Measurements from ENCODE around the gene MAST3.

The MAST3 gene

DNA sequence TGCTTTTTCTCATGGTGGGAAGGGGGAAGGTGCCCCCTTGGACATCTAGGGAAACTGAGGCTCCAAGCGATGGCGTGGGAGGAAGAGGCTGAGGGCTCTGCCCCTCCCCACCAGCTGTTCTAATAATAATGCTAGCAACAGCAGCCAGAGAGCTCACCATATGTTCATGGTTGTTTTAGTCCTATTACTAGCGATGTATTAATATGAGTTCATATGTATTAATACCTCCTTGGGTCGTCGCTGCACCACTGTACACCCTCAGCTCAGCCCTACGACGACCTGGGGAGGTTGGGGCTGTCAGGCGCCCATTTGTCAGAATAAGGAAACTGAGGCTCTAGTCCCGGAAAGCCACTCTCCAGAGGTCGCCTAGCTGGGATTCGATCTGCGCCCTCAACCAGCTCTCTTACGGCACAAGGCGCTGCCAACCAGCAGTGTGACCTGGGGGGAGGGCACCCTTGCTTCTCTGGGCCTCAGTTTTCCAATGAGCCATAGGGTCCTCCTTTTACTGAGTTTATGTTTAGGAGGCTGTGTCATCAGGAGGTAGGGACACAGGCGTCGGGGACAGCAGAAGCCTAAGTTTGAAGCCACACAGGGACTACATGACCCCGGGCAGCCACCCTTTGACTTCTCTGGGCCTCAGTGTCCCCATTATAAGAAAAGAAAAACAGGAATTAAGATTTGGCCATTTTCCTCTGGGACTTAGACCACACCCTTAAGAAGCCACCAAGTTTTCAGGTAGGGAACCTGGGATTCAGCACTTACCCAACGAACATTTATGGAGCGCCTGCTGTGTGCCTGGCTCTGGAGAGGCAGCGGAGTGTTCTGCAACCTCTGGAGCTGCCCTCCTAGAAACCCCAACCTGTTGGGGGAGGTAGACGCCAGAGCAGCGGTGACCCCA, 664 bp downstream of the MAST3 start:
- Histone ChIP-seq H3K4me1 (ENCODE audit: control insufficient read depth, insufficient read depth, low read depth, low read length) (peaks cover 18% of the 10 kb centered on the region), H2BK12ac (ENCODE audit: low read length in 2 of 2) (no peak overlapping the region), H2AK5ac (ENCODE audit: low read length, severe bottlenecking) (no peak overlapping the region), H3K9me3 (ENCODE audit: control insufficient read depth, low read length) (no peaks in the 10 kb centered on the region), H2BK5ac (ENCODE audit: low read depth, low read length, poor library complexity, severe bottlenecking) (no peak overlapping the region), H3K4me2 (ENCODE audit: low read length, poor library complexity, severe bottlenecking) (peak overlapping the region; percentile 58), H3K79me1 (replicated peaks; ENCODE audit: low read length, poor library complexity, severe bottlenecking) (no peaks in the 10 kb centered on the region), H3K14ac (ENCODE audit: low read length in 2 of 2) (no peak overlapping the region), H3K36me3 (ENCODE audit: control insufficient read depth in 1 of 2, insufficient read depth in 2 of 2, low read depth in 1 of 2, low read length in 2 of 2) (no peaks in the 10 kb centered on the region), H2BK120ac (ENCODE audit: low read depth, low read length) (no peak overlapping the region), H3K4ac (ENCODE audit: low read depth in 1 of 2, low read length in 2 of 2) (peak overlapping the region in 1 of 2 experiments; percentile 31), H3K9ac (ENCODE audit: low read length) (peak overlapping the region; percentile 33), H4K91ac (ENCODE audit: low read length) (peak overlapping the region; percentile 1), H3K27me3 (ENCODE audit: control insufficient read depth in 1 of 2, insufficient read depth in 1 of 2, low read length in 2 of 2) (peaks cover 34 to 41% of the 10 kb centered on the region in 2 experiments), H3K23ac (ENCODE audit: low read length in 2 of 2) (no peak overlapping the region), H2AFZ (ENCODE audit: low read depth, low read length) (no peak overlapping the region), H3K27ac (ENCODE audit: low read length, poor library complexity, severe bottlenecking) (no peak overlapping the region), H3K4me3 (ENCODE audit: insufficient read depth in 1 of 2, low read depth in 1 of 2, low read length in 2 of 2) (peak overlapping the region; percentile 34 to 68), H4K8ac (ENCODE audit: low read length) (peak overlapping the region; percentile 75), H3K18ac (ENCODE audit: low read depth in 1 of 2, low read length in 2 of 2) (peak overlapping the region in 1 of 2 experiments; percentile 77), H2BK15ac (ENCODE audit: low read depth, poor library complexity, severe bottlenecking) (peak overlapping the region; percentile 57)
- no peak for DNase-seq
- 52% methylated on average over 21 of the region's 22 CpGs for WGBS

DNA sequence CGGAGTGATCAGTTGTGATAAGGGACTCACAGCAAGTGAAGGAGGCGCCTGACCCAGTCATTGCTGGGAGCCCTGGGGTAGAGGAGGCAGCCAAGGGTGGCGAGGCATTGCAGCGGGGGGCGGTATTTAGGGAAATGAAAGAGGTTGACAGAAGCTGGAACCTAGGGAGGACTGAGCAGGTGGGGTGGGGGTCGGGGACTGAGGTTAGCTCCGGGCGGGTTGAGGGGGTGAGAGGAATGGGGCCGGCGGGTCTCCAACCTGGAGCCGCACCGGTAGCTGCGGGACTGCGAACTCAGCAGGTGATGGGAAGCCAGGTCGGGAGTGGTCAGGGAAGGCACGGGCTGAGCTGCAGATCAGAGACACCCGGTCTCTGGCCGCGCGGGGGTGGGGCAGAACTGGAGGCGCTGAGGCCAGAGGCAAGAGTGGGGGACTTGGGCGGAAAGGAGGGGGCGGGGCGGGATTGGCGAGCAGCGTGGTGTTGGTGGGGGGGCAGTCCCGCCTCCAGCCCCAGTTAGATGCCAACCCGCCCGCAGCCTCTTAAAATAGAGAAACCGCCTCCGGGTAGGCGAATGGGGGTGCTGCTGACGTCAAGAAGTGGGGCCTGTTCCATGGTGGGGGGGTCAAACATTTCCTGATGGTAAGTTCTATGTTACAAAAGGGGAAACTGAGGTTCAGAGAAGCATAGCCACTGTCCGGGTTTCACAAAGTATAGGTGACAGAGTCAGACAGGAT, 1.5 kb downstream of the MAST3 start:
- peak overlapping the region in 1 of 2 experiments; percentile 22 for H3K4me3 ChIP-seq (ENCODE audit: insufficient read depth in 1 of 2, low read depth in 1 of 2, low read length in 2 of 2)
- no peaks in the 10 kb centered on the region for H3K36me3 ChIP-seq (ENCODE audit: control insufficient read depth in 1 of 2, insufficient read depth in 2 of 2, low read depth in 1 of 2, low read length in 2 of 2)
- H3K4ac ChIP-seq (ENCODE audit: low read depth in 1 of 2, low read length in 2 of 2), result no peak overlapping the region
- H2AK5ac ChIP-seq (ENCODE audit: low read length, severe bottlenecking), result no peak overlapping the region
- H3K4me2 ChIP-seq (ENCODE audit: low read length, poor library complexity, severe bottlenecking), result peak overlapping the region; percentile 53
- no peak overlapping the region for H2AFZ ChIP-seq (ENCODE audit: low read depth, low read length)
- H2BK12ac ChIP-seq (ENCODE audit: low read length in 2 of 2), result peak overlapping the region in 1 of 2 experiments; percentile 54
- no peak overlapping the region for H2BK15ac ChIP-seq (ENCODE audit: low read depth, poor library complexity, severe bottlenecking)
- WGBS, result 18% methylated on average over 34 of the region's 34 CpGs
- H4K8ac ChIP-seq (ENCODE audit: low read length), result no peak overlapping the region
- H2BK120ac ChIP-seq (ENCODE audit: low read depth, low read length), result no peak overlapping the region
- H3K9me3 ChIP-seq (ENCODE audit: control insufficient read depth, low read length), result no peaks in the 10 kb centered on the region
- no peak overlapping the region for H2BK5ac ChIP-seq (ENCODE audit: low read depth, low read length, poor library complexity, severe bottlenecking)
- peaks cover 18% of the 10 kb centered on the region for H3K4me1 ChIP-seq (ENCODE audit: control insufficient read depth, insufficient read depth, low read depth, low read length)
- no peak overlapping the region for H3K9ac ChIP-seq (ENCODE audit: low read length)
- no peaks in the 10 kb centered on the region for H3K79me1 ChIP-seq (replicated peaks; ENCODE audit: low read length, poor library complexity, severe bottlenecking)
- H3K23ac ChIP-seq (ENCODE audit: low read length in 2 of 2), result no peak overlapping the region
- peaks cover 34 to 41% of the 10 kb centered on the region in 2 experiments for H3K27me3 ChIP-seq (ENCODE audit: control insufficient read depth in 1 of 2, insufficient read depth in 1 of 2, low read length in 2 of 2)
- peak overlapping the region in 1 of 2 experiments; percentile 44 for H3K18ac ChIP-seq (ENCODE audit: low read depth in 1 of 2, low read length in 2 of 2)
- H3K27ac ChIP-seq (ENCODE audit: low read length, poor library complexity, severe bottlenecking), result no peak overlapping the region
- H3K14ac ChIP-seq (ENCODE audit: low read length in 2 of 2), result no peak overlapping the region
- no peak for DNase-seq
- no peak overlapping the region for H4K91ac ChIP-seq (ENCODE audit: low read length)

DNA sequence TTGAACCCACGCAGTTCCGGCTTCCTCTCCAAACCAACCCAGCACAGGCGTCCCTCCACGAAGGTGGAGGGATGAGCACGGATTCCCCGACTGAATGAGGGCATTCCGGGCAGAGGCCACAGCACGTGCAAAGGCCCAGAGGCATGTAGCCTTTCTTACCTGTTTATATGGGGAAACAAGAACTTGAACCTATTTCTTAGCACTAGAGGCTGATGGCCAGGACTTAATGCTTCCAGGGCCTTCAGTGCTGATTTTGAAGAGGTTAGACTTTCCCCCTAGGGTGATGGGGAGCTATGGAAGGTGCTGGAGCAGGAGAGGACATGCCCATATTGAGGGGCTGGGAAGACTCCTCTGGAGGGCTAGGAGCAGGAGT, 2.0 kb downstream of the MAST3 start:
- Histone ChIP-seq H2BK5ac (ENCODE audit: low read depth, low read length, poor library complexity, severe bottlenecking) (no peak overlapping the region), H3K27ac (ENCODE audit: low read length, poor library complexity, severe bottlenecking) (no peak overlapping the region), H3K9ac (ENCODE audit: low read length) (no peak overlapping the region), H3K18ac (ENCODE audit: low read depth in 1 of 2, low read length in 2 of 2) (no peak overlapping the region), H3K4me1 (ENCODE audit: control insufficient read depth, insufficient read depth, low read depth, low read length) (peaks cover 22% of the 10 kb centered on the region), H3K23ac (ENCODE audit: low read length in 2 of 2) (no peak overlapping the region), H4K8ac (ENCODE audit: low read length) (no peak overlapping the region), H3K9me3 (ENCODE audit: control insufficient read depth, low read length) (no peaks in the 10 kb centered on the region), H3K4me2 (ENCODE audit: low read length, poor library complexity, severe bottlenecking) (no peak overlapping the region), H2BK120ac (ENCODE audit: low read depth, low read length) (no peak overlapping the region), H2AFZ (ENCODE audit: low read depth, low read length) (no peak overlapping the region), H3K14ac (ENCODE audit: low read length in 2 of 2) (no peak overlapping the region), H3K79me1 (replicated peaks; ENCODE audit: low read length, poor library complexity, severe bottlenecking) (no peaks in the 10 kb centered on the region), H2AK5ac (ENCODE audit: low read length, severe bottlenecking) (no peak overlapping the region), H2BK12ac (ENCODE audit: low read length in 2 of 2) (no peak overlapping the region), H4K91ac (ENCODE audit: low read length) (peak overlapping the region; percentile 12), H3K4ac (ENCODE audit: low read depth in 1 of 2, low read length in 2 of 2) (no peak overlapping the region), H3K36me3 (ENCODE audit: control insufficient read depth in 1 of 2, insufficient read depth in 2 of 2, low read depth in 1 of 2, low read length in 2 of 2) (no peaks in the 10 kb centered on the region), H3K4me3 (ENCODE audit: insufficient read depth in 1 of 2, low read depth in 1 of 2, low read length in 2 of 2) (no peak overlapping the region), H2BK15ac (ENCODE audit: low read depth, poor library complexity, severe bottlenecking) (no peak overlapping the region), H3K27me3 (ENCODE audit: control insufficient read depth in 1 of 2, insufficient read depth in 1 of 2, low read length in 2 of 2) (peaks cover 34 to 41% of the 10 kb centered on the region in 2 experiments)
- no peak for DNase-seq
- WGBS, result 96% methylated on average over 8 of the region's 8 CpGs

DNA sequence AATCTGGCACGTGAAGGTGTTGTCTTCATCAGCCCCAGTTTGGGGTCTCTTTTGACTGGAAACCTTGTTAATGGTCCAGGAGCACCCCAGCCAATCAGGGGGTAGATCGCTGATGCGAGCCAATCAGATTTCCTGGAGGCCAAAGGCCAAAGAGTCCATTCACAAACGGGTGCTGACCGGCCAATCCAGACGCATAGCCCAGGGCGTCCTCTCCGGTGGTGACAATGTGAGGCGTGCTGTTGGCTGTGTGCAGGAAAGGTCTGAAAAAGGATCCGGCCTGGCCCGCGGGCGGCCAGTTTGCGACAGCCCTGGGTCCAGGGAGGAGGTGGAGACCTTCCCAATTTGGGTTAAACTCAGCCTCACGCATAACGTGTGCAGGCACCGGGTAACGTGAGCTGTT, 3.1 kb downstream of the MAST3 start:
- H3K18ac ChIP-seq (ENCODE audit: low read depth in 1 of 2, low read length in 2 of 2), result no peak overlapping the region
- no peak overlapping the region for H2AFZ ChIP-seq (ENCODE audit: low read depth, low read length)
- H3K4me1 ChIP-seq (ENCODE audit: control insufficient read depth, insufficient read depth, low read depth, low read length), result peaks cover 23% of the 10 kb centered on the region
- H2BK5ac ChIP-seq (ENCODE audit: low read depth, low read length, poor library complexity, severe bottlenecking), result no peak overlapping the region
- no peak overlapping the region for H3K4me2 ChIP-seq (ENCODE audit: low read length, poor library complexity, severe bottlenecking)
- no peak overlapping the region for H3K4me3 ChIP-seq (ENCODE audit: insufficient read depth in 1 of 2, low read depth in 1 of 2, low read length in 2 of 2)
- no peaks in the 10 kb centered on the region for H3K9me3 ChIP-seq (ENCODE audit: control insufficient read depth, low read length)
- H3K9ac ChIP-seq (ENCODE audit: low read length), result no peak overlapping the region
- H4K8ac ChIP-seq (ENCODE audit: low read length), result no peak overlapping the region
- WGBS, result 51% methylated on average over 18 of the region's 18 CpGs
- H3K27me3 ChIP-seq (ENCODE audit: control insufficient read depth in 1 of 2, insufficient read depth in 1 of 2, low read length in 2 of 2), result peaks cover 34 to 37% of the 10 kb centered on the region in 2 experiments
- no peaks in the 10 kb centered on the region for H3K79me1 ChIP-seq (replicated peaks; ENCODE audit: low read length, poor library complexity, severe bottlenecking)
- no peak overlapping the region for H4K91ac ChIP-seq (ENCODE audit: low read length)
- no peak overlapping the region for H3K23ac ChIP-seq (ENCODE audit: low read length in 2 of 2)
- no peak overlapping the region for H3K27ac ChIP-seq (ENCODE audit: low read length, poor library complexity, severe bottlenecking)
- H2BK12ac ChIP-seq (ENCODE audit: low read length in 2 of 2), result no peak overlapping the region
- no peak overlapping the region for H3K14ac ChIP-seq (ENCODE audit: low read length in 2 of 2)
- no peak overlapping the region for H2BK15ac ChIP-seq (ENCODE audit: low read depth, poor library complexity, severe bottlenecking)
- H3K36me3 ChIP-seq (ENCODE audit: control insufficient read depth in 1 of 2, insufficient read depth in 2 of 2, low read depth in 1 of 2, low read length in 2 of 2), result no peaks in the 10 kb centered on the region
- no peak for DNase-seq
- no peak overlapping the region for H2BK120ac ChIP-seq (ENCODE audit: low read depth, low read length)
- H2AK5ac ChIP-seq (ENCODE audit: low read length, severe bottlenecking), result no peak overlapping the region
- no peak overlapping the region for H3K4ac ChIP-seq (ENCODE audit: low read depth in 1 of 2, low read length in 2 of 2)

Measured in mesenchymal stem cell (in vitro differentiated cells and primary cell).